ENCODE data around the gene IL1R2.
A peak's percentile ranks its signal among the peaks of the same experiment; 100 is the strongest.

IL1R2 gene

GRCh38 chr2:102042196-102043081, 50.7 kb downstream of the IL1R2 start:
- H3K4me1 Mint-ChIP-seq: no peaks in the 10 kb centered on the region
- H3K9me3 Mint-ChIP-seq: no peaks in the 10 kb centered on the region
- no peak for TF ChIP-seq CTCF (IDR thresholded peaks at IDR 0.05; ENCODE audit: unreplicated experiment in 3 of 3)

GRCh38 chr2:102043560-102043959, 51.8 kb downstream of the IL1R2 start:
- H3K27me3 Mint-ChIP-seq (ENCODE audit: low read depth): peaks cover 4% of the 10 kb centered on the region
- H3K27ac Mint-ChIP-seq: no peak overlapping the region
- H3K9me3 Mint-ChIP-seq: no peaks in the 10 kb centered on the region
- H3K4me1 Mint-ChIP-seq: peaks cover 3% of the 10 kb centered on the region
- H3K36me3 Mint-ChIP-seq (ENCODE audit: low read depth): no peaks in the 10 kb centered on the region
- H3K4me3 Mint-ChIP-seq: no peak overlapping the region
- no peak for TF ChIP-seq CTCF (IDR thresholded peaks at IDR 0.05; ENCODE audit: unreplicated experiment in 3 of 3)

More at GRCh38 chr2:102042196-102043081, 50.7 kb downstream of the IL1R2 start:
- Mint-ChIP-seq H3K27me3 (ENCODE audit: low read depth) (no peaks in the 10 kb centered on the region), H3K36me3 (ENCODE audit: low read depth) (no peaks in the 10 kb centered on the region), H3K27ac (no peak overlapping the region), H3K4me3 (no peak overlapping the region)

GRCh38 chr2:102044235-102044896, 52.6 kb downstream of the IL1R2 start:
- Mint-ChIP-seq H3K4me3 (no peak overlapping the region), H3K27me3 (ENCODE audit: low read depth) (peaks cover 6% of the 10 kb centered on the region), H3K9me3 (no peaks in the 10 kb centered on the region), H3K4me1 (peaks cover 11% of the 10 kb centered on the region), H3K36me3 (ENCODE audit: low read depth) (no peaks in the 10 kb centered on the region), H3K27ac (no peak overlapping the region)
- TF ChIP-seq CTCF (IDR thresholded peaks at IDR 0.05; ENCODE audit: unreplicated experiment in 3 of 3): no peak

GRCh38 chr2:102044967-102045489, 53.3 kb downstream of the IL1R2 start:
- peaks cover 6% of the 10 kb centered on the region for H3K27me3 Mint-ChIP-seq (ENCODE audit: low read depth)
- no peak overlapping the region for H3K4me3 Mint-ChIP-seq
- no peaks in the 10 kb centered on the region for H3K9me3 Mint-ChIP-seq
- peaks cover 18% of the 10 kb centered on the region for H3K4me1 Mint-ChIP-seq
- H3K36me3 Mint-ChIP-seq (ENCODE audit: low read depth): no peaks in the 10 kb centered on the region
- H3K27ac Mint-ChIP-seq: no peak overlapping the region
- no peak for TF ChIP-seq CTCF (IDR thresholded peaks at IDR 0.05; ENCODE audit: unreplicated experiment in 3 of 3)

GRCh38 chr2:102045697-102046096, 53.9 kb downstream of the IL1R2 start:
- Mint-ChIP-seq H3K9me3 (no peaks in the 10 kb centered on the region), H3K4me3 (no peak overlapping the region), H3K36me3 (ENCODE audit: low read depth) (no peaks in the 10 kb centered on the region), H3K27ac (peak overlapping the region in 1 of 3 experiments; percentile 47), H3K27me3 (ENCODE audit: low read depth) (peaks cover 6% of the 10 kb centered on the region), H3K4me1 (peaks cover 25% of the 10 kb centered on the region)
- TF ChIP-seq CTCF (IDR thresholded peaks at IDR 0.05; ENCODE audit: unreplicated experiment in 3 of 3): no peak

Data from nephron (organoid).